ENCODE results near the gene TTLL12. TPM values are rescaled to one million over a fixed set of nuclear protein-coding genes. Genes with fewer than 3 reads are reported as not detected.

TTLL12 gene
- total and polyA plus RNA-seq, 2 donors (not counting 1 experiment from before 2014, with no cell fraction given): 11.0 to 21.3 TPM

DNA sequence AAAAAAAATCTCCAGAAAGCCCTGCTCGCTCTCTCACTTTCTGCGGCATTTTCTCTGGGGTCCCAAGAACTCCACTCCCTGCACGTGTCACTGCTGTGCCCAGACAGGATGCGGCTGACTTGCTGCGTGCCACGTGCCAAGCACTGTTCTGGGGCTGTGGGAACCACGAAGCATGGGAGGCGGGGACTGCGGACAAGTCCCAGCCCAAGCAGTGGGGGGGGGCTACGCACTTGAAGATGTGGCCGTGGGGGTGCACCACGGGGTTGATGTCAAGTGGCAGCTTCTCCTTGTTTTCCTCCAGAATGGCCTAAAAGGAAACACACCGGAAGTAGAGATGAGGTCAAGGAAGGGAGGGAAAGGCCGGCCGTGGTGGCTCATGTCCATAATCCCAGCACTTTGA lies 10.8 kb downstream of the TTLL12 start:
- Histone ChIP-seq H3K36me3 (replicated peaks in 1 of 2; ENCODE audit: control extremely low read depth in 1 of 2, control insufficient read depth in 1 of 2, extremely low read depth in 1 of 2, insufficient read depth in 2 of 2, low read length in 1 of 2) (peaks cover 0 to 50% of the 10 kb centered on the region in 2 experiments), H3K4me3 (ENCODE audit: control extremely low read depth in 1 of 5, extremely low read depth in 1 of 5, insufficient read depth in 1 of 5, low read depth in 2 of 5, low read length in 4 of 5) (no peak overlapping the region), H3K4me1 (ENCODE audit: control insufficient read depth in 2 of 2, insufficient read depth in 2 of 2, low read length in 2 of 2) (no peaks in the 10 kb centered on the region), H4K20me1 (ENCODE audit: control insufficient read depth, insufficient read depth, low read length, poor library complexity, severe bottlenecking) (no peaks in the 10 kb centered on the region), H3K9ac (ENCODE audit: low read length) (no peak overlapping the region), H3K79me2 (ENCODE audit: control insufficient read depth, insufficient read depth, low read length) (peaks cover 10% of the 10 kb centered on the region), H3K27me3 (replicated peaks in 1 of 4; ENCODE audit: control extremely low read depth in 1 of 4, control insufficient read depth in 3 of 4, insufficient read depth in 4 of 4, low read length in 3 of 4) (no peaks in the 10 kb centered on the region), H3K4me2 (replicated peaks; ENCODE audit: low read depth, low read length, poor library complexity, severe bottlenecking) (no peak overlapping the region), H3K9me3 (ENCODE audit: control extremely low read depth in 1 of 3, control insufficient read depth in 2 of 3, insufficient read depth in 1 of 3, low read length in 2 of 3) (no peaks in the 10 kb centered on the region), H2AFZ (ENCODE audit: insufficient read depth, low read depth, low read length, poor library complexity, severe bottlenecking) (no peak overlapping the region), H3K27ac (ENCODE audit: low read length in 2 of 2) (no peak overlapping the region)
- intact Hi-C loops (cut with micrococcal nuclease): no loop called here
- DNase-seq (no peak), ATAC-seq (ENCODE audit: low read depth) (no peak)
- Mint-ChIP-seq H3K27ac (no peak overlapping the region), H3K4me1 (no peaks in the 10 kb centered on the region), H3K9me3 (ENCODE audit: insufficient read depth) (no peaks in the 10 kb centered on the region), H3K4me3 (no peak overlapping the region), H3K27me3 (no peaks in the 10 kb centered on the region)
- CTCF ChIA-PET: no interaction called here
- WGBS (ENCODE audit: insufficient coverage): 81% methylated on average over 13 of the region's 15 CpGs
- POLR2A ChIA-PET: interaction anchor here (0.7 kb wide), 1 partner anchor 37 kb away, joined by 5 read pairs; no protein-coding TSS in a partner anchor
- no peak for TF ChIP-seq CTCF (IDR thresholded peaks at IDR 0.05)
- TF ChIP-seq EZH2 (IDR thresholded peaks at IDR 0.05; ENCODE audit: borderline replicate concordance, insufficient read depth, low read depth, low read length, poor library complexity, severe bottlenecking): no peak

- Mint-ChIP-seq H3K27me3 (no peaks in the 10 kb centered on the region), H3K27ac (no peak overlapping the region), H3K4me3 (no peak overlapping the region), H3K9me3 (ENCODE audit: insufficient read depth) (no peaks in the 10 kb centered on the region), H3K4me1 (no peaks in the 10 kb centered on the region)
- Histone ChIP-seq H2AFZ (ENCODE audit: insufficient read depth, low read depth, low read length, poor library complexity, severe bottlenecking) (no peak overlapping the region), H3K4me1 (ENCODE audit: control insufficient read depth in 2 of 2, insufficient read depth in 2 of 2, low read length in 2 of 2) (no peaks in the 10 kb centered on the region), H3K79me2 (ENCODE audit: control insufficient read depth, insufficient read depth, low read length) (peaks cover under 1% of the 10 kb centered on the region), H3K4me3 (ENCODE audit: control extremely low read depth in 1 of 5, extremely low read depth in 1 of 5, insufficient read depth in 1 of 5, low read depth in 2 of 5, low read length in 4 of 5) (no peak overlapping the region), H3K27me3 (replicated peaks in 1 of 4; ENCODE audit: control extremely low read depth in 1 of 4, control insufficient read depth in 3 of 4, insufficient read depth in 4 of 4, low read length in 3 of 4) (no peaks in the 10 kb centered on the region), H3K9ac (ENCODE audit: low read length) (no peak overlapping the region), H4K20me1 (ENCODE audit: control insufficient read depth, insufficient read depth, low read length, poor library complexity, severe bottlenecking) (no peaks in the 10 kb centered on the region), H3K27ac (ENCODE audit: low read length in 2 of 2) (no peak overlapping the region), H3K4me2 (replicated peaks; ENCODE audit: low read depth, low read length, poor library complexity, severe bottlenecking) (no peak overlapping the region), H3K36me3 (replicated peaks in 1 of 2; ENCODE audit: control extremely low read depth in 1 of 2, control insufficient read depth in 1 of 2, extremely low read depth in 1 of 2, insufficient read depth in 2 of 2, low read length in 1 of 2) (peaks cover 0 to 50% of the 10 kb centered on the region in 2 experiments), H3K9me3 (ENCODE audit: control extremely low read depth in 1 of 3, control insufficient read depth in 2 of 3, insufficient read depth in 1 of 3, low read length in 2 of 3) (no peaks in the 10 kb centered on the region)
- ChIA-PET CTCF (no interaction called here), POLR2A (interaction anchor here (0.5 kb wide), 1 partner anchor 28 kb away, joined by 5 read pairs; no protein-coding TSS in a partner anchor)
- no peak for TF ChIP-seq CTCF (IDR thresholded peaks at IDR 0.05)
- ATAC-seq (ENCODE audit: low read depth) (no peak), DNase-seq (no peak)
- 91% methylated on average over 9 of the region's 9 CpGs for WGBS (ENCODE audit: insufficient coverage)
- intact Hi-C loops (cut with micrococcal nuclease): no loop called here
Observed at GRCh38 chr22:43174941-43175531, 11.9 kb downstream of the TTLL12 start.

All from B cell (primary cell).